Vagina (tissue), 2 donors: ENCODE results near the gene BIN2.

Source experiments
- POLR2A ChIP-seq, 2 donors: fragments of 450-650 bp; IDR thresholded peaks; one replicate each; pipeline ENCODE4 v1.6.1; 2017; ENCODE audit warnings: antibody characterized with exemption in 2 of 2, mild to moderate bottlenecking in 2 of 2, moderate library complexity in 2 of 2
- POLR2AphosphoS5 ChIP-seq, 2 donors: sonication (generic); formaldehyde crosslinking; IDR thresholded peaks; one replicate each; pipeline ENCODE4 v1.9.0; 2017; ENCODE audit warnings: antibody characterized with exemption in 2 of 2, mild to moderate bottlenecking in 2 of 2, low read depth in 1 of 2; ENCODE audit not compliant: insufficient read depth in 1 of 2
- TF ChIP-seq, protein P1 (sequence below), 3 experiments: fragments of 450-650 bp in 2 of 3; fragments of 200-600 bp in 1 of 3; sonication (generic) in 1 of 3; IDR thresholded peaks; one replicate each; pipeline ENCODE4 v1.5.1; 2017 to 2019; ENCODE audit warnings: antibody characterized with exemption in 3 of 3, mild to moderate bottlenecking in 2 of 3, moderate library complexity in 2 of 3

DNA sequence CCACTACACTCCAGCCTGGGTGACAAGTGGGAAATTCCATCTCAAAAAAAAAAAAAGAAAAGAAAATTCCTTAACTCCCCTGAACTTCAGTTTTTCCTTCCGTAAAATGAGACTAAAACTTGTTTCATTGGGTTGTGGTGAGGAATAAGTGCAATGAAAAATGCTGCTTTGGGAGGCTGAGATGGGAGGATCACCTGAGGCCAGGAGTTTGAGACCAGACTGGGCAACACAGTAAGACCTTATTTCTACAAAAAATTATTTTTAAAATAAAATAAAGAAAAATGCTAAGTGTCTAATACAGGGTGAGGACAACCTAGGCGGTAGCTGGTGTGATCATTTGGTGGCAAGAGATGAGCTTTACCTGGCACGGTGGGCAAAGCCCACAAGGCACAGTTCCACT is 60.6 kb downstream of the BIN2 start:
- TF ChIP-seq POLR2A (IDR thresholded peaks at IDR 0.05) (no peak), POLR2AphosphoS5 (IDR thresholded peaks at IDR 0.05; ENCODE audit: insufficient read depth in 1 of 2, low read depth in 1 of 2) (no peak)
- TF ChIP-seq, protein P1, sequence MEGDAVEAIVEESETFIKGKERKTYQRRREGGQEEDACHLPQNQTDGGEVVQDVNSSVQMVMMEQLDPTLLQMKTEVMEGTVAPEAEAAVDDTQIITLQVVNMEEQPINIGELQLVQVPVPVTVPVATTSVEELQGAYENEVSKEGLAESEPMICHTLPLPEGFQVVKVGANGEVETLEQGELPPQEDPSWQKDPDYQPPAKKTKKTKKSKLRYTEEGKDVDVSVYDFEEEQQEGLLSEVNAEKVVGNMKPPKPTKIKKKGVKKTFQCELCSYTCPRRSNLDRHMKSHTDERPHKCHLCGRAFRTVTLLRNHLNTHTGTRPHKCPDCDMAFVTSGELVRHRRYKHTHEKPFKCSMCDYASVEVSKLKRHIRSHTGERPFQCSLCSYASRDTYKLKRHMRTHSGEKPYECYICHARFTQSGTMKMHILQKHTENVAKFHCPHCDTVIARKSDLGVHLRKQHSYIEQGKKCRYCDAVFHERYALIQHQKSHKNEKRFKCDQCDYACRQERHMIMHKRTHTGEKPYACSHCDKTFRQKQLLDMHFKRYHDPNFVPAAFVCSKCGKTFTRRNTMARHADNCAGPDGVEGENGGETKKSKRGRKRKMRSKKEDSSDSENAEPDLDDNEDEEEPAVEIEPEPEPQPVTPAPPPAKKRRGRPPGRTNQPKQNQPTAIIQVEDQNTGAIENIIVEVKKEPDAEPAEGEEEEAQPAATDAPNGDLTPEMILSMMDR (IDR thresholded peaks at IDR 0.05): no peak
